ENCODE results near the gene FST.

The FST gene

DNA sequence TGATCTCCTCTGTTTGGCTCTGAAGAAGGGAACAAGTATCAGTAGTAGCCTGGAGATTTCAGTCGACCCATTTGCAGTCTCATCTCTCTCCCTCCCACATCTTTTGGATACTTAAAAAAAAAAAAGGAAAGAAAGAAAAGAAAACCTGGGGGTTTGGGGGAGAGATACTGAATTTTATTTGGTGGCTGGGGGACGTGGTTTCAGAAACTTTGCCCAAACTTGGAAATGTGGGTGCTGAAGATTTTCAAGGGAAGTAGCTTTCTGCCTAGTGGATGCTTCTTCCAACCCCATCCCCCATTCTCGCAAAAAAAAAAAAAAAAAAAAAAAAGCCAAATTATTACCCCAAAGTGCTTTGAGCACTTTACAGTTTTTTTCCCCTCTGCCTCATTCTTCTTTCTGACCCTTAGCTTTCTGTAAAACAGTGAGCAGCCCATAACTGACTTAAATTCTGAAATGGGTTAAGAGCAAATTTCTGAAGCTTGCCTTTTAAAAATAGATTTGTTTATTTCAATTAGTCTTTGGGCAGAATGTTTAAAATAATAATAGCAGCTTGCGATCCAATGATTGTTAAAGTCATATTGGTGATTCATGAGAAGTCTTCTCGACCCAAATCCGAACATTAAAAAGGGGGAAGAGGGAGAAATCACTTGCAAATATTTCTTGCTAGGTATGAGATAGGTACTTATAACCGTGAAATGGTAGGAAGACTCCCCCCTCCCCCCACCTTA lies 894 bp downstream of the FST start:
- TF ChIP-seq CTCF (conservative IDR thresholded peaks at IDR 0.05) (no peak), ZFX (IDR thresholded peaks at IDR 0.05) (no peak)
- no peak overlapping the region for H3K27ac ChIP-seq

GRCh38 chr5:53481887-53482716 lies 1.7 kb downstream of the FST start:
- TF ChIP-seq CTCF (conservative IDR thresholded peaks at IDR 0.05) = no peak; the same call in 1 of the 2 replicates
- no peak for TF ChIP-seq ZFX (IDR thresholded peaks at IDR 0.05)
- no peak overlapping the region for H3K27ac ChIP-seq

GRCh38 chr5:53482717-53483638 lies 2.5 kb downstream of the FST start:
- no peak for TF ChIP-seq CTCF (conservative IDR thresholded peaks at IDR 0.05)
- no peak for TF ChIP-seq ZFX (IDR thresholded peaks at IDR 0.05)
- no peak overlapping the region for H3K27ac ChIP-seq

GRCh38 chr5:53487436-53487835 lies 7.0 kb downstream of the FST start:
- no peak overlapping the region for H3K27ac ChIP-seq
- TF ChIP-seq CTCF (conservative IDR thresholded peaks at IDR 0.05) (no peak), ZFX (IDR thresholded peaks at IDR 0.05) (no peak)

- TF ChIP-seq CTCF (conservative IDR thresholded peaks at IDR 0.05) = no peak
- H3K27ac ChIP-seq = no peak overlapping the region
Observed at GRCh38 chr5:53488195-53488722, 7.8 kb downstream of the FST start.

GRCh38 chr5:53490747-53491146 lies 10.3 kb downstream of the FST start:
- TF ChIP-seq ZFX (IDR thresholded peaks at IDR 0.05) (no peak), CTCF (conservative IDR thresholded peaks at IDR 0.05) (no peak)
- H3K27ac ChIP-seq = no peak overlapping the region
